Right lobe of liver (tissue), 4 donors: Measurements from ENCODE around the gene AADACL2.

ENCODE experiments used
- CTCF ChIP-seq, 4 donors: fragments of 200-600 bp in 3 of 4; fragments of 450-650 bp in 1 of 4; IDR thresholded peaks; one replicate each; pipeline versions ENCODE4 v1.5.1 to v1.8.0; 2016 to 2022; ENCODE audit warnings: antibody characterized with exemption in 4 of 4, mild to moderate bottlenecking in 2 of 4
- POLR2A ChIP-seq: fragments of 450-650 bp; IDR thresholded peaks from one replicate; pipeline ENCODE4 v1.6.1; 2017; ENCODE audit warnings: antibody characterized with exemption, mild to moderate bottlenecking
- donor health status: DM: no; HTN: no; CAD: no.
- donor health status: DM: no; HTN: no; CAD: no.
- donor health status: DM: no; HTN: yes; CAD: no.

GRCh38 chr3:151793636-151794035, 59.9 kb downstream of the AADACL2 start:
- TF ChIP-seq CTCF (IDR thresholded peaks at IDR 0.05): no peak
- TF ChIP-seq POLR2A: no peak
